GM21515 (cell line): ENCODE results near the gene MIER3.
"Not testable (repeated sequence)": the region's sequence is repeated elsewhere in the genome, so short reads cannot be mapped to it uniquely, and the experiment has no call there.

ENCODE experiments used
- ATAC-seq: cut with Tn5 transposase; IDR thresholded peaks from one replicate; pipeline ENCODE4 v1.9.1; 2021; ENCODE audit not compliant: unreplicated experiment

MIER3 gene, protein sequence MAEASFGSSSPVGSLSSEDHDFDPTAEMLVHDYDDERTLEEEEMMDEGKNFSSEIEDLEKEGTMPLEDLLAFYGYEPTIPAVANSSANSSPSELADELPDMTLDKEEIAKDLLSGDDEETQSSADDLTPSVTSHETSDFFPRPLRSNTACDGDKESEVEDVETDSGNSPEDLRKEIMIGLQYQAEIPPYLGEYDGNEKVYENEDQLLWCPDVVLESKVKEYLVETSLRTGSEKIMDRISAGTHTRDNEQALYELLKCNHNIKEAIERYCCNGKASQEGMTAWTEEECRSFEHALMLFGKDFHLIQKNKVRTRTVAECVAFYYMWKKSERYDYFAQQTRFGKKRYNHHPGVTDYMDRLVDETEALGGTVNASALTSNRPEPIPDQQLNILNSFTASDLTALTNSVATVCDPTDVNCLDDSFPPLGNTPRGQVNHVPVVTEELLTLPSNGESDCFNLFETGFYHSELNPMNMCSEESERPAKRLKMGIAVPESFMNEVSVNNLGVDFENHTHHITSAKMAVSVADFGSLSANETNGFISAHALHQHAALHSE

DNA sequence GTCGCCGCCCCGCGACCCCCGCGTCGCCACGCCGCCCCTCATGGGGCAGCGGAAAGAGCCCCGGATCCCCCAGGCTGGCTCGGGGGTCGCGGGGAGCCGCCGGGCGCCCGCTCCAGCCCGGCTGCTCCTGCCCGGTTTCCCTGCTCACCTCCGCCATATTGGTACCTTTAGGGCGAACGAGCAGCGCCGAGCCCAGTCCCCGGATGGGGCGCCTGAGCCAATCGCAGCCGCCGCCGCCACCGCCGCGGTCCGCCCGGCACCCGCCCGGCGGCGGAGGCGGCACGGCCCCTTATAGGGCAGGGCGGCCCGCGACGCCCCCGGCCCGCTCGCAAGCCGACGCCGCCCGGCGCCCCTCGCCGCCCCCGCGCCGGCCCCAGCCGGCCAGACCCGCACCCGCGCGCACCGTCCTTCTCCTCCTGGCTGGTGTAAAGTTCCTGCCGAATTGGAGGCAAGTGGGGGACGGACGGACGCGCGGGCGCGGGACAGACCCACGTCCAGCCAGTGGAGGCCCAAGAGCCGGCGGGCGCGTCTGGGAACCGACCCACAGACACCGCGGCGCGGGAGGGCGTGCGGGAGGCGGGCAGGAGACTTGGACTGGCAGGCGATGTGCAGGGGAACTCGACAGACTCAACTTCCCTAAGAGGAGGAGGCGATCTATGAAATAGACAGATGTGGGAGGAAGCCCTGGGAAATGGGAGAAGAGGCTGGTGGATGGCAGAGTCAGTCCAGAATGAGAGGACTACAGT lies at the start of gene MIER3:
Gene MIER3, minus strand, starts transcription at position 178 of the 746 bp plus-strand sequence. Its CDS starts 21 bp downstream, at position 157.
- ATAC-seq, result peak; percentile 94

DNA sequence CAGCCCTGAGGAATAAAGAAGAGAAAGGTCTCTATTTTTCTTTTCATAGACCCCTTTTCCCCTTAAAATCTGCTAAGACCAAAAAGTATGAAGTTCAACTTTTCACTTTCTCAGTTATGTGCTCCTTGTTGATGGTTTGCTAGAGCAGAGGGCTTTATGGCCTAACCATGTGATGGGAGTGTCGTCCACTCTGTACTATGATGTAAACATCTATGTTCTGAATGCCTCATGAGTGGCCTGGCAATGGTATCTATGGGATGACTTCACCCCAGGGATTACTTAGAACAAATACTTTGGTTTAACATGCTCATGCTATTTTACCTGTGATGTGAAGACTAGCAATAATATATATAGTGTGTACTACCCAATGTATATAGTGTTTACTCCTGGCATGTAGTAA lies 43.7 kb upstream of the MIER3 start:
- no peak for ATAC-seq

DNA sequence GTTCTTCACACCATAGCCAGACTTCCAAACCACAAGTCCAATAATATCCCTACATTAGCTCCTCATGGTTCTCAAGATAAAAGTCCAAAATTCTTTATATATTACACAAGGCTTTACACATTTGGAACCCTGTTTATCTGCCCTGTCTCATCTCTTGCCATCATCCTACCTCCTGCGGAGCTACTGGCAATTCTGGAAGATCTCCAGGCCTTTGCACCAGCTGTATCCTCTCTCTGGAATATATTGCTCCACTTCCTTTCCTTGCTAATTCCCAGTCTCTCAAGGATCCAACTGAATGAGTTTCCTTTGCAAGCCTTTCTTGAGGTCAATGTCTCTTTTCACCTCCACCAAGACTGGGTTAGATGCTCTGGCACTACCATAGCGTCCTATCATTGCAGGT lies 41.3 kb upstream of the MIER3 start:
- no peak for ATAC-seq

DNA sequence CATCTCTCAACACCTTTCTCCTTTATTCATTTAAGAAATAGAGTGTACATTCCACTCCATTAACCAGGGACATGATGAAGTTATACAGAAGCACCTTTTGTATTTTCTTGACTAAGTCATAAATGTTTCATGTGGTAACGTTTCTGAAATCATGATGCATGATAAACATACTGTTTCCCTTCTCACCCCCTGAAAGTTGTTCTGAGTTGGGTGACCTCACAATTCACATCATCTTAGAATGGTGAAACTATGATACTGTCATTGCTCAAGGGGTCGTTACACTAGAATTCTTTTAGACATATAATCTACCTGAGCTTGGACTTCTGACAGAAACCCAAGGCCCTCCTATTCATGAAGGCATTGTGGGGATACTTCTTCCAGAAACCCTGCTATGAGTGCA lies 37.8 kb upstream of the MIER3 start:
- no peak for ATAC-seq

DNA sequence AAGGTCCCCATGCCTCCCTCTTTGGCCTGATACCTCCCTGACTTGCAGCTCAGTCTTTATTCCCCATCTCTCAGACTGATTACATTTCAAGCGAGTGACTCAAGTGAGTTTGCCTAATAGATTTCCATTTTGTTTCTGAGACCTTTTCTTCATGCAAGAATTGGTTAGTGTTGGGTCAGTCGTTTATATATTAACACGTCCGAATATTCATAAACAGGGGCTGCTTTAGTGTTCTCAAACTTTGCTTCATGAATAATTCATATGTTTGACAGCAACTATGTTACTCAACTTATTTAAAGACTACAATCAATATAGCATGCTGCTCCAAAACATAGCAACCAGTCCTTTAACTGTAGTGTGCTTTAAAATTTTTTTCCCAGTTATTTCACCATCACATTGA lies 36.6 kb upstream of the MIER3 start:
- ATAC-seq, result no peak

DNA sequence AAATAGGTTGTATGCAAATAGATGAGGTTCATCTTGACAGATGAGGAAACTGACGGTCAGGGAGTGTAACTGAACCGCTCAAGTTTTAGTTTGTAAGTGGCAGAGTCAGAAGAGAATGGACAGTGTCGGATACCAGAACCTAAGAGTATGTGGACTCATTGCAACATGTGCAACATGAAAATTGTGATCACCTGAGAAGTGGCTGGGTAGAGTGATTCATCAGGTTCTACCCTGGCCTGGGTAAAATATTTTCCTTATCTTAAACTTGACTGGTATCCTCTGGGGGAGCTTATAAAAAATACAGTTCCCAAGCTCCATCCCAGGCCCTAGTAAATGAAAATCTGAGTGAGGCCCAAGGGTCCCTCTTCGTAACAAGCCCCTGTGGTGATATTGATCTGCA lies 35.2 kb upstream of the MIER3 start:
- no peak for ATAC-seq

DNA sequence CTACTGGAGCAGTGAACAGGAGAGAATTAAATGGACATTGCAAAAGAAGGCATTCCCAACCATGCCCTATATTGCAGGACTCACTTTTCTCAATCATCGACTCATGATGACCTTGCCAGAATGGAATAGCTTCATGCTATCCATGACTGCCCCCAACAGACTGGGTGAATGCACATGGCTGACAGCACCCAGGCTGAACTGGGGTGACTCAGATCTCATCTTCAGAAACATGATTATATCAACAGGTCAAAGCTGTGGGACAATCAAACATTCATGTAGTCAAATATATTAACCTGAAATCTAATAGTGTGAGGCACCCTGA lies 34.7 kb upstream of the MIER3 start:
- peak; percentile 42 for ATAC-seq

DNA sequence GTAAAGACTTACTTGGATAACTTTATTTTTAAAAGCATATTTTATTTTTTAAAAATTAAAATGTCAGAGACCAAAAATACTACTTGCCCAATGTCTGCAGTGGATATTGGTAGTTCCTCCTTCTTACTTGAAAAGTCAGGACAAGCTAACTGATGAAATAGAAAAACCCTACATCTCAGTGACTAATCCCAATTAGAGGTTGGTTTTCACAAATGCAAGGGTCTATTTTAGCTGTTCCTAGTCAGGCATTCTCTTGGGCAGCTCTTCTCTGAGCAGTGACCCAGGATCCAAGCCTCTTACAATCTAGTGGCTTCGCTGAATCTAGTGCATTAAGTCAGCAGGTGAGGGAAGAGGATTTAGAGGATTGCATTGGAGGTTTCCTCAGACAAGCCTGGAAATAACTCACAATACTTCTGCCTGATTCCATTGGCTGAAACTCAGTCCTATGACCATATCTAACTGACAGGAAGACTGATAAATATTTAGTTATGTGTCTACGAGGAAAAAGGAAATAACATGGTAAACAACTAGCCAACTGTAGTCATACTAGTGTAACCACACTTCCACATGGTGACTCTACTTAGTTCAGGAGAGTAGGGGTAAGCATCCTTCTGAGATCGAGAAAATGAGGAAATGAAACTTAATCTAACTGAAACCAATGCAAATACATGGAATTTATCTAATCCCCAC lies 34.2 kb upstream of the MIER3 start:
- ATAC-seq, result peak; percentile 60

DNA sequence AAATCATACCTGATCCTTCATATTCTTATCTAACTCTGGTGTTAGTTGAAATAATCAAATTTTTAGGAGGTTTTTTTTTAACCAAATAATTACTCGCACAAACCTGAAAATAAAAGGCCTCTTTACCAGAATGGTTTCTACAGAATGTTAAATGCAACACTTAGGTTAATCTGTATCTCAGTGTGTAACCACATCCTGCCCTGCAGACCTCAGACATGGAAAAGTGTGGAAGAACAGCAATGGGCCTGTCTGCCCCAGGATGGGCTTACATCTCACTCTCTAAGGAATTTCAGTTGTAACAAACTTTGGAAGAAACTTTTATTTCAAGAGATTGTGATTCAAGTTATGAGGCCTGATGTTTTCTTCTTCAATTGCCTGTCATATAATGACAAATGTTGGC lies 32.5 kb upstream of the MIER3 start:
- no peak for ATAC-seq

DNA sequence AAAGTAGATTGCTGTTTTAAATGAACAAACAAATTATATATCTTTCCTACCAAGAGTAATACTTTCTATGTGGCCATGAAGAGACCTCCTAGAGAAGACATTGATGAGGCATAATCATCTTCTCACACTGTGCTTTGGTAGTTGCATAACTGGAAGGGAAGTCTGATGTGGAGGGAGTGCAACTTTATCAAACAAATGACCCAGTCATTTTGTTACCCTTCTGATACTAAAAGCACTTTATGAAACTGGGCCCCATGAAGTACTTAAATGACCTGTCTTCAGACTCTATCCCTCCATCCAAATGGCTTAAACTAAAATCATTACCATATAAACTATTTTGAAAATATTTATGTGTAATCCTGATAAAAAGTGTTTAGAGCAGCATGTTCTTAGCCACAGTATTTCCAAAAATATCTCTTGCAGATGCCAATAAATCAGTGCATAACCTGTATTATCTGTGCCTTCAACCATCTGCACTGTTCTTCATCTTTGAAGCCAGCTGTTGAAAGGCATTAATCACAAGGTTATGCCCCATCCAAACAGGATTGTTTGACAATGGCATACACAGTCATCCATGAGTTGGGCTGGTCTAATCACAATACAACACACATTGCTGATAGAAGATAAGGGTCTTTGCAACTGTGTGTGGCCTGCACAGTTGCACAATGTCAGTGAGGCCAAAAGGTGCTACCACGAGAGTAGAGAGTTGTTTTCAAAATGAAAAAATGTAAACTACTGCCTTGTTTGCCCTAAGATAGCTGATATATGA lies 31.9 kb upstream of the MIER3 start:
- no peak for ATAC-seq

DNA sequence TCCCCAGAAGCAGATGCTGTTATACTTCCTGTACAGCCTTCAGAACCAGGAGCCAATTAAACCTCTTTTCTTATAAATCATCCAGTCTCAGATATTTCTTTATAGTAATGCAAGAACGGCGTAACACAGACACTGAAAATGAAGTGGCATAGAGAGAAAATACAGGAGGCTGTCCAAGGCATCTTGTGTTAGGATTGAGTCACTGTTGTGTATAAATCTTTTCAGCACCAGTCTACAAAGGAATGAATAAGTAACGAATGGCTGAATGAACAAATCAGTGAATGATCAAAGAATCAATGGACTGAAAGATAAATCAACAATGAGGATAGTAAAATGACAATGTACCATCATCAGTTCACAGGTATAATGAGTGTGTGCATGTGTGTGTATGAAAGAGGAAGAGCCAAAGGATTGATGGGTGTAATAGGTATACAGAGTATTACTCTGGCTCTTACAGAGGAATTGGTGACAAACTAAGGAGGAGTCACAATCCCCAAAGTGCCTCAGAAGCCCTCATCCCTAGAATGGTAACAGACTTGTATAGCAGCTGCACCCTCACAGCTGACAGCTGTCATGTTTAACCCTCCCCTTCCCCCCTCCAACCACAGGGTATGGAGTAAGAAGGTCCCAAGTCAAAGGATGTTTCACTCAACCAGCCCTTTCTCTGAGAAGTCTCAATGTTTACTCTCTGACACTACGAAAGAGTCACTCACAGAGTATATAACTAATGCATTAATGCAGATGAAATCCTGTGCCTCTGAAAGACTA lies 29.8 kb upstream of the MIER3 start:
- no peak for ATAC-seq

DNA sequence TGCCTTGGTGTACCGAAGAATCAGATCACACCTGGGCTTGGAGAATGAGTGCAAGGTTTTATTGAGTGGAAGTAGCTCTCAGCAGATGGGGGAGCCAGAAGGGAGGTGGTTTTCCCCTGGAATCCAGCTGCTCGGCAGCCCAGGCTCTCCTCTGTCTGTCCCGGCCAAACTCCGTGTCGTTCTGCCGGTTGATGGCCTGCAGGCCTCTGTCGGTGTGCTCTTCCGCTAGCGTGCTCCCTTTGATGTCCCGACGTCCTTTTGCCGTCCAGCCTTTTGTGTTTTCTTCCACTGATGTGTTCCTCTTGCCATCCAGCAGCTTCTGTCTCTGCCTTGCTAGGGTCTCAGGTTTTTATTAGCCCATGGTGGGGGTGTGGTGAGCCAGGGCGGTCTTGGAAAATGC lies 28.0 kb upstream of the MIER3 start:
- ATAC-seq, result no peak

DNA sequence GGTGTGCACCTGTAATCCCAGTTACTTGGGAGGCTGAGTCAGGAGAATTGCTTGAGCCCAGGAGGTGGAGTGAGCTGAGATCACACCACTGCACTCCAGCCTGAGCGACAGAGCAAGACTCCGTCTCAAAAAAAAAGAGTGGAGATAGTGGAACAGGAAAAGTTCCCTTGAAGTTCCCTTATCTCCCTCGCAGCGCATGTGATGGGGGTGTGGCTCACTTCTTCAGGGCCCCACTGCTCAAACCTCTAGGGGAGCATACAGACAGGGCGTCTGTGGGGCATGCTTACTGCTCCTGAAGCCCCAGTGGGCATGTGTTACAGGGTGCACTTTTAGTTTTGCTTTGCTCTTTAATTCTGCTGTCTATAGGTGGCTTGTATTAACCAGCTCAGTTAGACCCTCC lies 27.6 kb upstream of the MIER3 start:
- ATAC-seq, result not testable (repeated sequence)

DNA sequence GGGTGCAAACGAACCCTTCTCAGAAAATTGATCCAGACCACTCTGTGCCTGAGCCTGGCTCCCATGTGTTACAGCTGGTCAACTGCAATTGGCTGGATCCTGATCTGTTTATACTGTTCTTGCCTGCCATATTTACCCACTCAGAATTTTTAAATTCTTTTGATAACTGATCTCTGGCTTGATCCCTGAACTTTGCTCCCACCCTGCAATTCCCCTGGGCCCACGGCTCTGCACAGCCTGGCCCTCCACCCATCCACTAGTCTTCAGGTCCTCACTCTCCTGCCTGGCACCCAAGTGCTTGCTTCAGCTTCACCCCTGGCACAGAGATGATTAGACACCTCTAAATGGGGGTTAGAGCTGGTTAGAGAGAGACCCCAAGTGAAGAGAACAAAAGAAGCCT lies 25.9 kb upstream of the MIER3 start:
- ATAC-seq, result no peak

DNA sequence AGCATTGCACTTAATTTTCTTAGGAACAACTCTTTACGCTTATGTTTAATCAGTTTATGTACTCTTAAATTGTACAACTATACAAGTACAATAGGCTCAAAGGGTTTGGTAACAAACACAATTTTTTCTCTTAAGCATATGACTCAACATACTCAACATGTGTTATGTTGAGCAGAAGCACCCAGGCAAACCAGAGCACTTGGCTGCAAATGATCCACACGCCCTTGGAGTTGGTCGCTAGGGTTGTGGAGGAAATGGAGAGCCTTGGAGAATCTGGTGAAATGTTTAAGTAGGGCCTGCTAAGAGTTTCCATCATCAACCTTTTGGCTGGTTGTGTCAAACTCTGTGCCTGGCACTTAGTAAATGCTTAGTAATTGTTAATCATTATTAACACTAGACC lies 25.1 kb upstream of the MIER3 start:
- ATAC-seq, result no peak

DNA sequence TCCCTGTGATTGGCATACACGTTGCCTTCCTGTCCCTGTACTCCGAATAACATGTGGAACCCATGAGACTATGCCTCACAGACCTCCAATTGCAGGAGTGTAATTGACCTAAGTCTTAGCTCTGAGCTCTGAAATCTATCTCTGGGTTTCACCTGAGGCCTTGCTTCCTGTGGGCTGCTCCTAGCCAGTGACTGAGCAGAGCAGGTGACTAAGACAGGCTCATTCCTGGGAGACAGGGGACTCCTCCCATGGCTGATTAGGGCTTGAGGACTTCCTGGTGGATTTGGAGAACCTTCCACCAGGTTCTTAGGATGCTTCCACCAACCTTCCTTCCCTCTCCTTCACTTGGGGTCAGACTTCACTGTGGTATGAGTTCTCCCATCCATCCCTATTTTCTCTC lies 22.3 kb upstream of the MIER3 start:
- ATAC-seq, result no peak

DNA sequence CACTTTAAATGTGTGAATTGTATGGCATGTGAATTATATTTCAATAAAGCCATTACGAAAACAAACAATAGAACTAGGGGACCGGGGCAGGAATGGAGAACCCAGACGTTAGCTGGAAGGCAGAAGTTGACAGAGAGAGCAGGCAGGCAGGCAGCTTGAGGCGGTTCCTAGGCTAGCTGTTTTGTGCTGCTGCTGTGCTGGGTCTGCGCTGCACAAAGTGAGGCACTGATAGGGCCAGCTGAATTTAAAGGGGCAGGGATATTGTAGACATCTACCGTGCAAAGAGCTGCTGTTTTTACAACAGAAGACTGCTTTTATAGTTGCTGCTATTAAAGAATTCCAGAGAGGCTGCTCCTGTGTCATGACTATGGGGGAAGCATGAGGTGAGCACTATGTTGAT lies 21.6 kb upstream of the MIER3 start:
- no peak for ATAC-seq

DNA sequence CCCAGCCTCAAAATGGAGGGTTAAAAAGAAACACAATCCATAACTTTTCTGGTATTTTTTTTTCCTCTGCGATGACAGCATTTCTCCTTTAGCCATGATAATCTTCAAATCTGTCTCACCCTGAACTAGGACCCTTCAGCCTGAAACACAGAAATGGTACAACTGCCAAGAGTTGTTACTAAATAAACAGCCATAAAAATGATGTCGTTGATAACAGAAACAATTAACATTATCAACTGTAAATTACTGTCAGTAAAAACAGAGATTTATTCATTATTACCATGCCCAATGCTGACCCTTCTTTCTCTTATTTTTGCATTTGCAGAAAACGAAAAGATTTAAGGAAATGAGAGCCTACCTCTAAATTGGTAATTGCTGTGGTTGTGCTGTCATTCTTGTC lies 19.4 kb upstream of the MIER3 start:
- no peak for ATAC-seq

DNA sequence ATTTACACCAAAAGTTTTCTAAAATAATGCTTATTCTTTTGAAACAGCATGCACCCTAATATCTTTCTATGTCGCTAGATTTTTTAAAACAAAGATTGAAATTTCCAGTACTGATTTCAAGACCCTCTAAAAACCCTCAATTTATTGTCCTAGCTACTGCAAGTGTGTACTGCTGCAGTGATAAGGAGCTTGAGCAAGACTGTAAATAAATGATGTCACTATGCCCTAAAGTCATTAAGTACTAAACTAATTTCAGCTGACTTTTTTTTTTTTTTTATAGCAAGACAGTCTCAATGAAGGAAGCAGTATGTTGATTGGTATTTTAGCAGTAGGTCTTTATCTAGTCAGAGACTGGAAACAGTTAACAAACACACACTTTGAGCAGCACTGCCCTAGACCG lies 12.2 kb upstream of the MIER3 start:
- no peak for ATAC-seq

DNA sequence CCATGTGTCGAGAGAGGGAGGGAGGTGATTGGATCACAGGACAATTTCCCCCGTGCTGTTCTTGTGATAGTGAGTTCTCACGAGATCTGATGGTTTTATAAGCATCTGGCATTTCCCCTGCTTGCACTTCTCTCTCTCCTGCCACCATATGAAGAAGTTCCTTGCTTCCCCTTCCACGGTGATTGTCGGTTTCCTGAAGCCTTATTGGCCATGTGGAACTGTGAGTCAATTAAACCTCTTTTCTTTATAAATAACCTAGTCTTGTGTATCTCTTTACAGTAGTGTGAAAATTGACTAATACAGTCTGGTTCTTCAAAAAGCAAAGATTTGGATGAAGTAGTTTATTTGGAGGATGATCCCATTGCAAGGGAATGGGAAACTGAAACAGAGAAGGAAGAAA lies 11.3 kb upstream of the MIER3 start:
- ATAC-seq, result no peak
